HTERT RPE-1 (cell line): Measurements from ENCODE around the gene MYL7.

Experiments
- in situ Hi-C: fragments of 300-500 bp; cut with MboI; formaldehyde crosslinking; loops from 4 replicates; pipeline ENCODE4 v1.14.3; 2020; ENCODE audit warnings: low sequenced_read_pairs

The MYL7 gene

DNA sequence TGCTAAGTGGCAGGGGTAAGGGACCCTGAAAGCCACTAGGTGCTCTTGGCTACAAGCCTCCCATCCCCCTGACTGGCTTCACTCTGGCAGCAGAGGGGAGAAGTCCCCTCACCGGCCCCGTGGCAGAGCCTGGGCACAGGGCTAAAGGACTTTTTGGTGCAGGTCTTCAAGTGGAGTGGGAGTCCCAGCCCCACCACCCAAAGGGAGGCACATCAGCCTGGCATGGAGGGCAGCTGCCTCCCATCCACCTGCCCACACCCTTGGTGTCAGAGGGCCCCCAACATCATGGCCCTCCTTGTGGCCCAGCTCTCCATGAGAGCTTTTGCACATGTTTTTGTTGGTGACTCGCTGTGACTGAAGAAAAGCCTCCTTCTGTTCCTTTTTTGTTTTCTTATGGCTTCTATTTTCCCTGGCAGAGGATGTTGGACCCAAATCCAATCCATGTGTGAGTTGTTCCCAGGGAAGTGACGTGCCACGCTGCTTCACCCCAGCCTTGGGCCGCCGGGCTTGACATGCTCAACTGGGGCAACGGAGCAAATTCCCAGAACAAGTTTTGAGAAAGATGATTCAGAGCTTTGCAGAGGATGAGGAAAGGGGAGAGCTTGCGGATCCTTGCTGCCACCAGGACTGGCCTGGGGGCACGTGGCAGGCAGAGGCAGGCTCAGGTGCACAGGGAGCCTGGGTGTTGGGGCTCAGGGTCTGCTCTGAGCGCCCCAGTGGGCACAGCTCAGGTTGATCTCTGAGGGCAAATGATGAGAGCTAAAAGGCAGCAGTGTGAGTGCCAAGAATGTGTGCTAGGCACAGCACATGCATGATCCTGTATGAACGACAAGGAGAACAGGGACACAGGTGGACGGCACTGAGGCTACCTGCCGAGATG lies 38.9 kb downstream of the MYL7 start:
- in situ Hi-C loops = no loop called here

DNA sequence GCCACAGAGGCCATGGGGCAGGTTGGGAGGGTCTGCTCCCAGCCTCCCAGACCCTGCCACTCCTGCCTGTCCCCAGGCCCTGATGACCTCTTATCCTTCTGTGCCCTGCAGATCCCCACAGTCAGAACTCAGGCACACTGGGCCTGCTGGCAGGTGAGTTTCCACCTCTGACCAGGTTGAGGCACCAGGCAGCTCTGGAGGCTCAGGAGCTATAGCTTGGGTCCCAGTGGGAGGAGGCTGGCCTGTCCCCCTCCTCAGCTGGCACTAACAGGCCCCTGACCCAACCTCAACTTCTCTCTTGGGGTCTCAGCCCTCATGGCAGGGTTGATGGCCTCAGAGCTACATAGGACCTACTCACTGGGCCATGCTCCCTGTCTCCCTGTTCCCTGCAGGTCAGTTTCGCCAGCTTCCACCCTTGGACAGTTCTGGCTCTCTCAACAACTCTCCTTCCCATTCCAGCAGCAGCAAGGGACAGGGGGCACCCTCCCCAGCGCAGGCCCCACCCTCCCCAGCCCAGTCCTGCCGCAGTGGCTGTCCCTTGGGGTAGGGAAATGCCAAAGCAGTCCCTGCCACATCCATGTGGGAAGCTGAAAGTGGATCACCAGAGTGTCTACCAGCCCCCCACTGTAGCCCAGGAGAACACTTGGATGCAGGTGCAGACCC lies 39.7 kb downstream of the MYL7 start:
- in situ Hi-C loops = no loop called here

DNA sequence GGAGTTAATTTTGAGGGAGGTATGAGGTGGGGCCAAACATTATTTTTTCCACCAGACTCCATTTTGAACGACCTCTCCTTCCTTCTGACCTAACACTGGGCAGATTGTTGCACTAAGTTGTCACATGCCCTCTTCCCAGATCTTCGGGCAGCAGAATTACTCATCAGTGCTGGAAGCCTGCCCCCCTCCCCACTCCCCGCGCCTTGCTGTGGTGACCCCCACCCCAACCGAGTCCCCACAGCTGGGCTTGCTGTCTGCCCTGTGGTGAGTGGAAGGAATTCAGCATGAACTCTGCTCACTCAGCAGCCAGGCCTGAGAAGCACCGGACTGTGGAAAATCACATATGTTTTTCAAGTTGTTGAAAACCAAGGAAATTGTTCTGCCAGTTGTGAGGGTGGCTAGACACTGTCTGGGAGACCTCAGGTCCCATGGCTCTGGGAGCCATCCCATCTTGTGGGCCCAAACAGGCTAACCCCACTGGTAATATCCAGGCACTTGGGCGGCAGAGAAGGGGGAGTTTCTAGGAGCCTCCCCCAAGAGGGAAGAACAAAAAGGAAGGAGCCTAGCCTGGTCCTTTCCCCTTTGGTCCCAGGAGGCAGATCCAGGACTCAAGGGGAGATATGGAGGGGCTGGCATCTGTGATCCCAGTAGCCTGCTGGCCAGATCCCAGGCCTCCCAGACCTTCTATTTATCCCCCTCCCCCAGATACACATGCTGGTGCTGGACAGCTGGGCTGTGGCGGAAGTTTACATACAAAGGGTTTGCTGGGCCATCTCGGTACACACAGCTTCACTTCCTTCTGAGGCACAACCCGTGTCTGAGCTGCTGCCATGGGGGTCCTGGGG lies 40.5 kb downstream of the MYL7 start:
- in situ Hi-C loops = no loop called here

DNA sequence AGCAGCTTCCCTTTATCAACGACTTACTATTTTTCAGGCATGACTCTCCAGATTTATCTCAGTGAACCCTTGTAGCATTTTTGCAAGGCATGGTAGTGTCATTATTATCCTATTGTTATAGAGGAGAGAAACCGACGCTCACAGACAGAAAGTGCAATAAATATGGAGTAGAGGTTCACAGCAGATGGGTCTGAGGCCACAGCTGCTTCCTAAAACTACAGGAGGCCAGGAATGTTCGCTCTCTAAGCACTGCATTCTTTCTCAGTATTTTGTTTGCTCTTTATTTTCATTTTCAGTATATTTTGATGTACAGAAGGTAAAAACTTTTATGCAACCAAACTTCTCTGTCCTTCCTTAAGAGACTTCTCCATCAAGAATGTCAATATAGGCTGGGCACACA lies 41.5 kb downstream of the MYL7 start:
- in situ Hi-C loops = no loop called here

DNA sequence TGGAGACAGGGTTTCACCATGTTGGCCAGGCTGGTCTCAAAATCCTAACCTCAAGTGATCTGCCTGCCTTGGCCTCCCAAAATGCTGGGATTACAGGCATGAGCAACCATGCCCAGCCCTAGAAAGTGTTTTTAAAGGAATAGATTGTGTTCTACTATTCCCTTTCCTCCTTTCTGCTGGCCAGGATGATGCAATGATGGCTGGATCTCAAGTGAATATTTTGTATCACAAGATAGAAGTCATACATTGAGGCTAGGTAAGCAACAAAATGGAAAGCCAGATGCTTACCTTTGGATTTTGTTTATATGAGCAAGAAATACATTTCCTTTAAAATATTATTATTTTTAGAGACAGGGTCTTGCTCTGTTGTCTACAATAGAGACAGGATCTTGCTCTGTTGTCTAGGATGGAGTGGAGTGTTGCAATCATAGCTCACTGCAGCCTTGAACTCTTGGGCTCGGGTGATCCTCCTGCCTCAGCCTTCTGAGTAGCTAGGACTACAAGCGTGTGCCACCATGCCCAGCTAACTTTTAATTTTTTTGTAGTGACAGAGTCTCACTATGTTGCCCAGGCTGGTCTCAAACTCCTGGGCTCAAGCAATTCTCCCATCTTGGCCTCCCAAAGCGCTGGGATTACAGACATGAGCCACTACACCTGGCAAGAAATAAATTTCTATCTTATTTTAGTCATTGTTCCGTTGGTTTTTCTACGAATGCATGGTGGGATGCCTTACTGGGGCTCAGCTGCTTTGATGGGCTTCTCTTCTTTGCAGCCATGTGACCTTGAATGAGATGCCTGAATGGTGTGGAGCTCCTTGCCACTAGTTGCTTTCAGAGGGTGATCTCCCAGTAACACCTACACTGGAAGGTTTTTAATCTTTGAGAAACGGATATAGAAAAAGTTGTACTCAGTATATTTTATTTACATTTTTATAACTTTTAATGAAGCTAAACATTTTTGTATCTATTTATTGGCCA lies 42.8 kb downstream of the MYL7 start:
- in situ Hi-C loops = no loop called here

DNA sequence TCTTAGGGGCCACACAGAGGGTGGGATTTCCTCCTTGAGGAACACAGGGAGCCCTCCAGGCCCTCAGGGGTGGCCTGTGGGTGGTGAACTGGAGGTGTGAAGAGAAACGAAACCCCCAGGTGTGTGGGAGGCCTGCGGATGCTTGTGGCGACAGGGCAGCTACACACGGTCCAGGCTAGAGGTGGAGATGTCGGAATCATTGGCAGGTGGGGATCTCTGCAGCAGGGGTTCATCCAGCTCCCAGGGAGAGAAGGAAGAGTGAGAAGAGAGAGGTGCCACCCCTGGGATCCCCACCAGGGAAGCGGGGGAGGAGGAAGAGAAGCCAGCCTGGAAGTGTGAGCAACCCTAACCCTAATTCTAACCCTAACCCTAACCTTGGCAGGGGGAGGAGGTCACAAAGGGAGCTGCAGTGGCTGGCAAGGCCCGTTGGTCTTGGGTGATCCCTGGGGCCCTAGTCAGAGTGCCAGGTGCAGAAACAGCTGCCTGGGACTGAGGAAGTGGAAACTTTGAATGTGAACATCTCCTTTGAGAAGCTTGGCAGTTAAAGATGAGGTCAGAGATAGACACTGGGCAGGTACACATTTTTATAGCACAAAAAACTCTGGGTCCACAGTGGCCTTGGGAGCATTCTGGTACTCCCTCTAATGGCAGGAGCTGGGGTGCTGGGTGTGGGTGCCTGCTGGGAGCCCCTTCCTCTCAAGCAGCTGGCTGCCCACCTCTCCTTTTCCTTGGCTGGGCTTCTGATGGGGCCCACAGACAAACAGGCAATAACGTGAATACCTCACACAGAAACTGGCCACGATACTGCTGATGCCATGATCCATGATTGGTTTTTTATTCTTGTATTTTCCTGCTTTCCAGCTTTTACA lies 43.8 kb downstream of the MYL7 start:
- in situ Hi-C loops = no loop called here

DNA sequence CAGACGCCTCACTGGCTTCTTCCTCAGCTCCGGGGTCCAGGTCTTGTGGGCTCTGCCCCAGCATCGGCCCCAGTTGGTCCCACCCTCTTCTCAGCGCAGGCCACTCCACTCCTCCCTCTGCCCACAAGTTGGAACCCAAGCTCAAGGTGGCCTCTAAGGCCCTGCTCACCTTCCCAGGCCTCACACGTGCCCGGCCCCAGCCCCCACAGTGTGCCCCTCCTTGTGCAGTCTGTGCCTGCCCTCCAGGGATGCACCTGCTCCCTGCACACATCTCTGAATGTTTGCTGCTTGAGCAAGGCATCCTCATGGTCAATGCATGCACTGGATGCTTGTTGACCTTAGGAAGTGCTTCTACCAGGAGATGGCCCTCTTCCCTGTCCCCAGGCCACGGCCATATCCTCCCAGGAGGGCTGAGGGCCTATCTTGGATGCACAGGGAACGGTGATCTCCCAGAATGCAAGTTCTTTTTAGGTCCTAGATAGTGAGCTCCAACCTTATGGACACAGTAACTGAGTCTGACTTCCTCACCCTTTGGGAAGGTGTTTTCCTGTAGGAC lies 44.7 kb downstream of the MYL7 start:
- in situ Hi-C loops = no loop called here

DNA sequence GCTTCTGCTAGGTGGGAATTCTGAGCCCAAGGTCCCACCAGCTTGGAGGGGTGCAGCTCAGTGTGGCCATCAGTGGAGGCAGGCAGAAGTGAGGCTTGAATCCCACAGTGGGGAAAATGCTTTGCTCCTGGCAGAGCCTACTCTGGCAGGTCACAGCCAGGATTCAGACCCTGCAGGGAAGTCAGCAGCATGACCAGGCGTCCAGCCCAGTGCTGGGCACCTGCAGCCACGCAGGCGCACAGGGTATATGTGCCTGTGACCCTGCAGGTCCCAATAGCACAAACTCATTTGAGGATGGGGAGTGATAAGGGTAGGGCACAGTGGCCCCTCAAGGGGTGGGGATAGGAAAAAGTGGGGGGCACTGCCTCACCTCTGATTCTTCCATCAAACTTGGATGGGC lies 45.4 kb downstream of the MYL7 start:
- in situ Hi-C loops = no loop called here

DNA sequence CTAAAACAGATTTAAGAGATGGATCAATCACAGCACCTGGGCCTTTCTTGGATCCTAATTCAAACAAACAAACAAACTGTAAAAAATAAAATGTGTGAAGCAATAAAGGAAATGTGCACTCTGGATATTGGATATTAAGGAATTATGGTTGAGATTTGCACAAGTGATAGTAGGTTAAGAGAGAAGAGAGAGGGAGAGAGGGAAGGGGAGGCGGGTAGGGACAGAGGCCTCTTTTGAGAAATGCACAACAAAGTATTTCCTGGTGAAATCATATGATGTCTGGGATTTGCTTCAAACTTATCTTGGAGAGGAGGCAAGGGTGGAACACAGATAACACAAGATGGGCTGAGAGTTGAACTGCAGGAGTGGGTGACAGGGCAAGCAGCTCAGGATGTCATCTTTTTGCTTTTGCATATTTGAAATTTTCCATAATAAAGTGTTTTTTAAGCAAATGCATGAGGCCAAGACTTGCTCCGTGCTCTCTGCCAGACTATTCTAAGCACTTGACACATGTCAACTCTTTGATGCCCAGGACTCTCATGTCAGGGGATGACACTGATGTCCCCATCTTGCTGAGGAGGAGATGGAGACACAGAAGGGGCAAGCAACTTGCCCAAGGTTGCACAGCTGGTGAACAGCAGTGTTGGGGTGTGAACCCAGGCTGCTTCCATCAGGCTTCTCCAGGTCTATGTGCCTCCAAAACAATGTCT lies 46.1 kb downstream of the MYL7 start:
- in situ Hi-C loops = no loop called here

DNA sequence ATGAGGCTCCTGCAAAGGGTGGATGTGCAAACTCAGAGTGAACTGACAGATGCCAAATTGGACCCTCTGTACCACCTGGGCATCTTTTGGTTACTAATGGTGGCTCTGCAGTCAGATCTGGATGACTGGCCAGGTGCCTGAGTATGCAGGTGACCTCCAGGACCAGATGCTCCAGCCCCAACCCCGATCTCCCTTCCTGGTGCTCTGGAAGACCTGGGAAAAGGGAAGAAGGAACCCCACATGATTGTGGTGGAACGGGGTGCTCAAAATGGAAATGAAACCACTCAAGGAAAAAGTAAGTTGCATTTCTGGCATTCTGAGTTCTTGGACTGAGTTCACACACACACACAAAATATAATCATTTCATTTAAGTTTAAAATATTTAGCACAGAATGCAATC lies 46.8 kb downstream of the MYL7 start:
- in situ Hi-C loops = no loop called here

DNA sequence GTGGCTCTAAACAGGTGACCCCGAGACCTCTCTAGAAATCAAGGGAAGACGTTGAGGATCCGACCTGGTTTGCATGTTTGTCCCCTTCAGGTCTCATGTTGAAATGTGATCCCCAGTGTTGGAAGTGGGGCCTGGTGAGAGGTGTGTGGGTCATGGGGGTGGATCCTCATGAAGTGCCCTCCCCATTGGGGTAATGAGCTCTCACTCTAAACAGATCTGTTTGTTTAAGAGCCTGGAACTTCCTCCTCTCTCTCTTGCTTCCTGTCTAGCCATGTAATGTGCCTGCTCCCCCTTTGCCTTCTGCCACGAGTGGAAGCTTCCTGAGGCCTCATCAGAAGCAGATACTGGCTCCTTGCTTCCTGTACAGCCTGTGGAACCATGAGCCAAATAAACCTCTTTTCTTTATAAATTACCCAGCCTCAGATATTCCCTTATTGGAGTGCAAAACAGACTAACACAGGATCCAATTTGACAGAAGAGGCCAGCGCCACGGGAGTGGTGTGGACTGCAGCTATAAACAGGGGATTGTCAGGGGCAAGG lies 48.0 kb downstream of the MYL7 start:
- in situ Hi-C loops = no loop called here
